Endodermal cell (in vitro differentiated cells): ENCODE data around the gene CSN1S1. TPM values are rescaled to one million over a fixed set of nuclear protein-coding genes. Genes with fewer than 3 reads are reported as not detected.
"Not testable (repeated sequence)": the region's sequence is repeated elsewhere in the genome, so short reads cannot be mapped to it uniquely, and the experiment has no call there.

Experiments used
- DNase-seq: peaks from one replicate; pipeline ENCODE4 v3.0.0-alpha.2; 2017
- H3K27ac ChIP-seq: 2 replicates; pipeline ENCODE4 v1.5.1; 2013; ENCODE audit warnings: mild to moderate bottlenecking, low read depth, low read length, moderate library complexity
- H3K27me3 ChIP-seq: 2 replicates; pipeline ENCODE4 v1.6.1; 2013; ENCODE audit warnings: mild to moderate bottlenecking, low read length, moderate library complexity; ENCODE audit not compliant: insufficient read depth, control insufficient read depth, poor library complexity, severe bottlenecking
- H3K36me3 ChIP-seq: 2 replicates; pipeline ENCODE4 v1.7.0; 2013; ENCODE audit warnings: mild to moderate bottlenecking, low read length, moderate library complexity; ENCODE audit not compliant: control insufficient read depth, insufficient read depth
- H3K4me1 ChIP-seq: one replicate; pipeline ENCODE4 v1.7.0; 2013; ENCODE audit warnings: low read length; ENCODE audit not compliant: control insufficient read depth, insufficient read depth
- H3K4me3 ChIP-seq: 2 replicates; pipeline ENCODE4 v1.5.1; 2013; ENCODE audit warnings: mild to moderate bottlenecking, low read length, moderate library complexity
- H3K9ac ChIP-seq: 2 replicates; pipeline ENCODE4 v1.6.1; 2013; ENCODE audit warnings: mild to moderate bottlenecking, low read length, moderate library complexity; ENCODE audit not compliant: poor library complexity, severe bottlenecking; ENCODE audit errors: extremely low read depth
- H3K9me3 ChIP-seq: 2 replicates; pipeline ENCODE4 v1.6.1; 2013; ENCODE audit warnings: mild to moderate bottlenecking, low read length, moderate library complexity; ENCODE audit not compliant: control insufficient read depth
- H3K27ac Mint-ChIP-seq: 2 replicates; pipeline ENCODE4 v1.8.0; 2020; ENCODE audit warnings: mixed read lengths
- H3K27me3 Mint-ChIP-seq: 2 replicates; pipeline ENCODE4 v1.8.0; 2021; ENCODE audit warnings: mild to moderate bottlenecking, mixed read lengths; ENCODE audit not compliant: insufficient read depth
- H3K36me3 Mint-ChIP-seq: 2 replicates; pipeline ENCODE4 v1.8.0; 2020; ENCODE audit warnings: low read depth, mixed read lengths
- H3K4me1 Mint-ChIP-seq: 2 replicates; pipeline ENCODE4 v1.8.0; 2020; ENCODE audit warnings: mixed read lengths
- H3K4me3 Mint-ChIP-seq: 2 replicates; pipeline ENCODE4 v1.8.0; 2020; ENCODE audit warnings: mild to moderate bottlenecking, moderate library complexity, mixed read lengths
- H3K9me3 Mint-ChIP-seq: 2 replicates; pipeline ENCODE4 v1.8.0; 2020; ENCODE audit warnings: mild to moderate bottlenecking, mixed read lengths
- WGBS, 2 experiments: methylation state at CpG; one replicate each; pipeline versions ENCODE4 v1.1.5 to v1.1.7; 2013; ENCODE audit warnings: missing lambda C conversion rate in 2 of 2, mixed read lengths in 1 of 2; ENCODE audit not compliant: insufficient coverage in 1 of 2, insufficient read length in 1 of 2; 5-methylcytosine and 5-hydroxymethylcytosine counted together
- total RNA-seq, 2 donors: library from RNA; stranded (reverse); fragmentation: NEBNext Ultra II Directional in 1 of 2; extraction: Animal tissue kit (Norgen Biotek cat#: 25700) in 1 of 2; gene quantifications; 2 replicates in 1 of 2; 3 replicates in 1 of 2; pipeline ENCODE4 v1.2.1, GENCODE V29; 2021
- TF ChIP-seq, protein P1 (sequence below): fragments of 200-600 bp; sonication (generic); conservative IDR thresholded peaks from 2 replicates; pipeline ENCODE4 v1.5.0; 2021; ENCODE audit warnings: antibody characterized with exemption, mild to moderate bottlenecking

Gene CSN1S1
- total RNA-seq, 2 donors from 2014 or later, result not detected

DNA sequence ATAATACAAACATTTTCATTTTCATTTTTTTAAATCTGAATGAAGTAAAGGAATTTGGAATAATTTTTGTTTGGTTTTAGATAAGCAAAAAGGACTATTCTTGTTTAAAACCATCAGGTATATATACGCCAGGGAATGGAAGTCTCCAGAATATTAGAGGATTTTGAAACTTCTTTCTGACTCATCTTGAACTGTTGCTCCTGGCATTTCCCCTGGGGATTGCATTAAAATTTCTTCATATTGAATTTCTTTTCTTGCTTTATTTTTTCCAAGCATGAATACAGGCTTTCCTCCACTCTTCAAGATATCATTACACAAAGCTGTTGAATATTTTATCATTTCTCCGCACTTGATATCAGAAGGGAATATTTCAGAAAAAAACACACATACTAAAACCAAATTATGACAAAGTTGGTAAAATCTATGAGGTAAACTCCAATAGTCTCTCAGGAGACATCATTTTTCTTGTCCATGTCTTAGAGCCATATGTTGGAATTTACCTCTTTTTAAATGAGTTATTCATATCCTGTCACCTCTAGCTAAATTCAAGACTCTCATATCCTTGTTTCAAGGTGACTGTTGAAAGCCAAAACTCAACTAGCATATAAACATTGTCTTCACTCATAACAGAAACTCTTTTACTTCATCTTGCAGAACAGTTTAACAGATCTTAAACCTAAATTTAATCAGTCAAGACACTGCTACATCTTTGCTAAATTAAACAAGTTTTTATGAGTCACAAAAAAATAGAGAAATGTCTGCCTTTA, 20.7 kb upstream of the CSN1S1 start:
- TF ChIP-seq, protein P1, sequence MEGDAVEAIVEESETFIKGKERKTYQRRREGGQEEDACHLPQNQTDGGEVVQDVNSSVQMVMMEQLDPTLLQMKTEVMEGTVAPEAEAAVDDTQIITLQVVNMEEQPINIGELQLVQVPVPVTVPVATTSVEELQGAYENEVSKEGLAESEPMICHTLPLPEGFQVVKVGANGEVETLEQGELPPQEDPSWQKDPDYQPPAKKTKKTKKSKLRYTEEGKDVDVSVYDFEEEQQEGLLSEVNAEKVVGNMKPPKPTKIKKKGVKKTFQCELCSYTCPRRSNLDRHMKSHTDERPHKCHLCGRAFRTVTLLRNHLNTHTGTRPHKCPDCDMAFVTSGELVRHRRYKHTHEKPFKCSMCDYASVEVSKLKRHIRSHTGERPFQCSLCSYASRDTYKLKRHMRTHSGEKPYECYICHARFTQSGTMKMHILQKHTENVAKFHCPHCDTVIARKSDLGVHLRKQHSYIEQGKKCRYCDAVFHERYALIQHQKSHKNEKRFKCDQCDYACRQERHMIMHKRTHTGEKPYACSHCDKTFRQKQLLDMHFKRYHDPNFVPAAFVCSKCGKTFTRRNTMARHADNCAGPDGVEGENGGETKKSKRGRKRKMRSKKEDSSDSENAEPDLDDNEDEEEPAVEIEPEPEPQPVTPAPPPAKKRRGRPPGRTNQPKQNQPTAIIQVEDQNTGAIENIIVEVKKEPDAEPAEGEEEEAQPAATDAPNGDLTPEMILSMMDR, result no peak
- Histone ChIP-seq H3K36me3 (no peaks in the 10 kb centered on the region), H3K9me3 (no peaks in the 10 kb centered on the region), H3K4me3 (no peak overlapping the region), H3K27ac (no peak overlapping the region), H3K4me1 (no peaks in the 10 kb centered on the region), H3K9ac (no peak overlapping the region), H3K27me3 (peaks cover 3% of the 10 kb centered on the region)
- no peaks in the 10 kb centered on the region for H3K4me1 Mint-ChIP-seq
- 94 to 96% methylated on average over 2 of the region's 2 CpGs for WGBS, 2 experiments
- H3K27ac Mint-ChIP-seq, result no peak overlapping the region
- DNase-seq, result no peak
- no peaks in the 10 kb centered on the region for H3K9me3 Mint-ChIP-seq
- H3K27me3 Mint-ChIP-seq, result no peaks in the 10 kb centered on the region
- H3K36me3 Mint-ChIP-seq, result no peaks in the 10 kb centered on the region
- H3K4me3 Mint-ChIP-seq, result no peak overlapping the region

DNA sequence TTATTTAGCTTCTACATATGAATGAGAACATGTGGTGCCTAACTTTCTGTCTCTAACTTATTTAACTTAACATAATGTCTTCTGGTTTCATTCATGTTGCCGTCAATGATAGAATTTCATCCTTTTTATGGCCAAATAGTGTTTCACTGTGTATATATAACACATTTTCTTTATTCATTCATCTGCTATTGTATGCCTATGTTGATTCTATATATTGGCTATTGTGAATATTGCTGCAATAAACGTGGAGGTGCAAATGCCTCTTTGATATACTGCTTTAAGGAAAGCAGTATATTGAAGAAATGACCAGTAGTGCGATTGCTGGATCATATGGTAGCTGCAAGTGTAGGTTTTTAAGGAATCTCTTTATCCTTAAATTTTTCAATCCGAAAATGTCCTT, 10.0 kb upstream of the CSN1S1 start:
- WGBS, 2 experiments, result 20 to 37% methylated on average over 1 to 4 of the region's 4 CpGs
- no peak overlapping the region for H3K27ac ChIP-seq
- H3K36me3 ChIP-seq, result no peaks in the 10 kb centered on the region
- H3K4me1 ChIP-seq, result no peaks in the 10 kb centered on the region
- TF ChIP-seq, protein P1, result no peak
- Mint-ChIP-seq H3K36me3 (no peaks in the 10 kb centered on the region), H3K9me3 (peaks cover 5% of the 10 kb centered on the region), H3K4me3 (no peak overlapping the region), H3K27me3 (peaks cover 12% of the 10 kb centered on the region), H3K27ac (no peak overlapping the region), H3K4me1 (no peaks in the 10 kb centered on the region)
- H3K4me3 ChIP-seq, result no peak overlapping the region
- H3K9ac ChIP-seq, result no peak overlapping the region
- H3K9me3 ChIP-seq, result peaks cover 7% of the 10 kb centered on the region
- DNase-seq, result no peak
- H3K27me3 ChIP-seq, result peaks cover 16% of the 10 kb centered on the region

DNA sequence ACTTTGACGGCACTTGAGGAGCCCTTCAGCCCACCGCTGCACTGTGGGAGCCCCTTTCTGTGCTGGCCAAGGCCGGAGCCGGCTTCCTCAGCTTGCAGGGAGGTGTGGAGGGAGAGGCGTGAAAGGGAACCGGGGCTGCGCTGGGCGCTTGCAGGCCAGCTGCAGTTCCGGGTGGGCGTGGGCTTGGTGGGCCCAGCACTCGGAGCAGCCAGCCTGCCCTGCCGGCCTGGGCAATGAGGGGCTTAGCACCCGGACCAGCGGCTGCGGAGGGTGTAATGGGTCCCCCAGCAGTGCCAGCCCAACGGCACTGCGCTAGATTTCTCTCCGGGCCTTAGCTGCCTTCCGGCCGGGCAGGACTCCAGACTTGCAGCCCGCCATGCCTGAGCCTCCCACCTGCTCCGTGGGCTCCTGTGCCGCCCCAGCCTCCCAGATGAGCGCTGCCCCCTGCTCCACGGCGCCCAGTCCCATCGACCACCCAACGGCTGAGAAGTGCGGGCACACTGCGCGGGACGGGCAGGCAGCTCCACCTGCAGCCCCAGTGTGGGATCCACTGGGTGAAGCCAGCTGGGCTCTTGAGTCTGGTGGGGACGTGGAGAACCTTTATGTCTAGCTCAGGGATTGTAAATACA, 7.0 kb upstream of the CSN1S1 start:
- H3K27me3 ChIP-seq, result peaks cover 16% of the 10 kb centered on the region
- H3K9me3 Mint-ChIP-seq, H3K36me3 ChIP-seq, H3K27ac ChIP-seq, H3K9ac ChIP-seq, H3K4me3 ChIP-seq, H3K4me1 ChIP-seq, H3K27me3 Mint-ChIP-seq, H3K27ac Mint-ChIP-seq, H3K36me3 Mint-ChIP-seq, DNase-seq, H3K4me3 Mint-ChIP-seq, H3K9me3 ChIP-seq, H3K4me1 Mint-ChIP-seq: not testable (repeated sequence)
- 93 to 95% methylated on average over 10 to 33 of the region's 33 CpGs for WGBS, 2 experiments
